ENCODE results near the gene AHDC1.

Gene AHDC1

DNA sequence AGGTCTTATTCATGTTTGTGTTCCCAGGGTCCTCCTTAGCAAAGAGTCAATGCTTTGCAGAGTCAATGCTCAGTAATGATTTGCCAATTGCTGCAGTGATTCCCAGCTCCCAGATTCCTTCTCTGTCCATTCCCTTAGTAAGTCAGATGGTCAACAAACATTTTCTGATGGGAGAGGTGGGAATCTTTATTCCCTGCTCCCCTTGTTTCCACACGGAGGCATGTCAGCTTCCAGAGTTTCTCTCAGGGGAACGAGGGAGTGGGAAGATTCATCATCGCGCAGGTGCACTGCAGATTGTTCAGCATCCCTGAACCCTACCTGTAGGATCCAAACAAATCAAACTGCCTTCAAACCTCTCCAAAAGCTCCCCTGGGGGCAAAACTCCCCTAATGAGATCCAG is 7.5 kb upstream of the AHDC1 start:
- DNase-seq (ENCODE audit: low read depth) = no peak
- no peak for TF ChIP-seq CTCF (conservative IDR thresholded peaks at IDR 0.05; ENCODE audit: control insufficient read depth, insufficient read depth, low read depth, low read length)
- no peak overlapping the region for H3K4me3 ChIP-seq (ENCODE audit: control insufficient read depth, low read depth, low read length)

DNA sequence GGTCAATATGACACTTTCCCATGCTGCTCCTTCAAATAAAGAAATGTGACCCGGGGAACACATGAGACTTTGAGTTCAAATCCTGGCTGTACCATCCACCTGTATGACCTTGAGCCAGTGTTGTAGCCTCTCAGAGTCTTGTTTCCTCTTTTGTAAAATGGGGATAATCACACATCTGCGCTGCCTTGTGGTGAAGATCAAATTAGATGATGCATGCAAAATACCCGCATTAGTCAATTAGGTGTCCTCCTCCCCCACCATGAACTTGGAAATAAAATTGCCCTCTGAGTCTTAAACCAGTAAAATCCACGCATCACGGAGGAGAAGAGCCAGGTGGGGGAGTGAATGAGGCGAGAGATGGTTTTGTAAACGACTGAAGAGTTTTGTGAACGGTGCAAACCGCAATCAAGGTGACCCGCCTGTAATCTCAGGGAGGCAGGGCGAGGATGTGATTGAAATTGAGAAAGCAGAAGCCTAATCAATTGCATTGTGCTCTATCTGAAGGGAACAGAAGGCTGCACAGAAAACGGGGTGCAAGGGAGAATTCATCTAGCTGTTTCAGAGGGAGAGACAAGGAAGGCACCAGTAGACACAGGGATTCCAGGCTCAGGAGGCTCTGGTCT is 5.8 kb upstream of the AHDC1 start:
- DNase-seq (ENCODE audit: low read depth) = no peak
- no peak for TF ChIP-seq CTCF (conservative IDR thresholded peaks at IDR 0.05; ENCODE audit: control insufficient read depth, insufficient read depth, low read depth, low read length)
- no peak overlapping the region for H3K4me3 ChIP-seq (ENCODE audit: control insufficient read depth, low read depth, low read length)

DNA sequence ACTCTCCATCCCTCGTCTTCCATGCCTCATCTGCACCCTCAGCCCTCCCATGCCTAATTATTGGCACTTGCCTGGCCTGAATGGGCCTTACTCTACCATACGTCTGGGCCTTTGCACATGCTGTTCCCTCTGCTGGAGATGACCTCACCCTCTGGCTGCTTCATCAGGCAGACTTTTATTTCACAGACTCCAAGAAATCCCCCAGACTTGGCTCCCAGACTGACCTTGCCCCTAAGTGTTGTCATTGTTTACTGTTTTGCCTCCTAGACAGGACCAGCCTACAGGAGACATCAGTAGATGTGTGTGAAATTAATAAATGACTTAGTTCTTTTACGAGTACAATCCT is 5.2 kb upstream of the AHDC1 start:
- peak; percentile 35 for DNase-seq (ENCODE audit: low read depth)
- no peak overlapping the region for H3K4me3 ChIP-seq (ENCODE audit: control insufficient read depth, low read depth, low read length)
- no peak for TF ChIP-seq CTCF (conservative IDR thresholded peaks at IDR 0.05; ENCODE audit: control insufficient read depth, insufficient read depth, low read depth, low read length)

- no peak for DNase-seq (ENCODE audit: low read depth)
- H3K4me3 ChIP-seq (ENCODE audit: control insufficient read depth, low read depth, low read length) = no peak overlapping the region
- no peak for TF ChIP-seq CTCF (conservative IDR thresholded peaks at IDR 0.05; ENCODE audit: control insufficient read depth, insufficient read depth, low read depth, low read length)
These were observed 3.4 kb upstream of the AHDC1 start for GRCh38 chr1:27607239-27607804.

DNA sequence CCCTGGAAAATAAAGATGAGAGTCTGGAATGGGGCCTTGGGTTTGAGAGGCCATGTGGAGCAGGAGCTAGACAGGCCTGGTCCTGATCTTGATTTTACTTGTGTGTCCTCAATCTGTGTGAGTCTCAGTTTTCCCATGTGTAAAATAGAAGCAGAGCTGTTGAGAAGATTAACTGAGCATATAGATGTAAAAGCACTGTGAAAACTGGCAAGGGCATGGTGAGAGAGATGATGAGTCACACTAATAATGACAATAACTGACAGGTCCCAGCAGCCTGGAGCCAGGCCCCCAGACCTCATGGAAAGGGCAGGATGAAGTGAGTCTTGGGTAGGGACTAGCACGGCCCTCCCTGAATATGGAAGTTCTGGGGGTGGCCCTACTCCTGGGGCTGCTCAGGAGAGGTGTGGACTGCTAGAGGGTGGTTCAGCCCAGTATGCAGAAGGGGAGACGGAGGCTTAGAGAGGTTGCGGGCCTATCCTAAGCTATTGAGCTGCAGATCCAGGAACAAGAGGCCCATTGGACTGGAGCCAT is 2.8 kb upstream of the AHDC1 start:
- H3K4me3 ChIP-seq (ENCODE audit: control insufficient read depth, low read depth, low read length) = no peak overlapping the region
- no peak for TF ChIP-seq CTCF (conservative IDR thresholded peaks at IDR 0.05; ENCODE audit: control insufficient read depth, insufficient read depth, low read depth, low read length)
- DNase-seq (ENCODE audit: low read depth) = peak; percentile 51

DNA sequence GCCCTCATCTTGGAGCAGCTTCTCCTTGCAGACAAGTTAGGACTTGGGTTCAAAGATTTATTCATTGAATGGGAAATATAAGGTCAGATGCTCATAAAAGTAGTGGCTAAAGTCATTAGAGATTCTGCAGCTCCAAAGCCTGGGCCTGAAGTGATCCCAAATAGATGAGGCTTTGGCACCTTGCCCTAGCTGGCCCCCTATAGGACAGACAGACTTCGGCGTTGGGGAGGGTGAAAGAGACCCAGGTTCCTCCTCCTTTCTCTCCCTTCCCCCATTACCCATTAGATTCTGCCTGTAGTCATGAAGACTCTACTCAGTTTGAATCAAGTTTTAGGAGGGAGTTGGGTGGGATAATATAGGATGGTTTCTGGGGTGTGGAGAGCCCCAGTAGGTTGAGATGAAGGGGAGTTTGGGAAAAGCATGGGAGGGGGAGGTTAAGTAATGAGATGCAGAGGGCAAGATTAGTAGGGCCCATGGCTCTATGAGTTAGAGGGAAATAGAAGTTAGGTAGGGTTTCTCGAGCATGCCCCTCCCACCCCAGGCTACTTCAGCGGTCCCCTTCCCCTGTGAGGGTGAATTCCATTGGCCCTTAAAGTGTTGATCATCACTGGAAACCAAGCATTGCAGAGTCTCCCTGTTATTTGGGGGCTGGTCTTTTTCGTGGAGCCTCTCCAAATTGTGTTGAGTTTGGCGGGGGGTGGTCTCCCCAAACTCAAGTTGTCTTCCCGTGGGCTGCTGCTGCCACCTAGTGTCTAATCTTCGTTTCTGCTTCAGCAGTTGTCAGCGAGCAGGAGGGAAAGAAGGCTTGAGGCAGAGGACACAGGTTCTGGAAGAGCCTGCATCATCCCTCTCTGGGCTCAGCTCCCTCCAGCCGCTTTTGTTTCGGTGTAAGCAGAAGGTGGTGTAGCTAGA is 2.1 kb upstream of the AHDC1 start:
- peak; percentile 60 for DNase-seq (ENCODE audit: low read depth)
- no peak overlapping the region for H3K4me3 ChIP-seq (ENCODE audit: control insufficient read depth, low read depth, low read length)
- TF ChIP-seq CTCF (conservative IDR thresholded peaks at IDR 0.05; ENCODE audit: control insufficient read depth, insufficient read depth, low read depth, low read length) = peak; percentile 89
